ENCODE results near the gene AACS. TPM values are rescaled to one million over a fixed set of nuclear protein-coding genes. Genes with fewer than 3 reads are reported as not detected.
"Not testable (repeated sequence)": the region's sequence is repeated elsewhere in the genome, so short reads cannot be mapped to it uniquely, and the experiment has no call there.

Gene AACS
- total RNA-seq, 2 experiments from 2014 or later: 19.4 to 19.5 TPM

DNA sequence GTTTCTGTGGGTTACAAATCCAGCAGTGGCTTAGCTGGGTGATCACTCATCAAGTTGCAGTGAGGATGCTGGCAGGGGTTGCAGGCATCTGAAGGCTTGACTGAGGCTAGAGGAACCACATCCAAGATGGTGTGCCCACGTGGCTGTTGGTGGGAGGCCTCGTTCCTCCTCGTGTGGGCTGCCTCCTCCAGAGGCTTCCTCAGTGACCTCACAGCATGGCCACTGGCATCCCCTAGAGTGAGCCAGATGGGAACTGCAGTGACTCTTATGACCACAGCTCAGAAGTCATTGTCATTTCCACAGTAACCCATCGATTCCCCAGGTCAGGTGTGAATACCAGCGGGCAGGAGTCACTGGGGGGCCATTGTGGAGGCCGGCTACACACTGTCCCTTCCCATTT is 17.8 kb downstream of the AACS start:
- ChIA-PET CTCF (no interaction called here), POLR2A (no interaction called here)

DNA sequence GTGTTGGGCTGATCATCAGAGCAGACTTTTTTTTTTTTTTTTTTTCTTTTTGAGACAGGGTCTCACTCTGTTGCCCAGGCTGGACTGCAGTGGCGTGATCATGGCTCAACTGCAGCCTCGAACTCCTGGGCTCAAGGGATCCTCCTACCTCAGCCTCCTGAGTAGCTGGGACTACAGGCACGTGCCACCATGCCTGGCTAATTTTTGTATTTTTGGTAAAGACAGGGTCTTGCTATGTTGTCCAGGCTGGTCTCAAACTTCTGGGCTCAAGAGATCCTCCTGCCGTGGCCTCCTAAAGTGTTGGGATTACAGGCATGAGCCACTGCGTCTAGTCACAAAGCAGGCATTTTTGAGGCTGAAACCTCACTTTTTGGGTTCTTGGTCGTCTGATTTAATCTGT is 23.0 kb downstream of the AACS start:
- CTCF ChIA-PET: interaction anchor here (0.7 kb wide), 3 partner anchors 94 to 626 kb away, joined by 3 to 5 read pairs (median 3); no protein-coding TSS in a partner anchor
- POLR2A ChIA-PET: not testable (repeated sequence)

DNA sequence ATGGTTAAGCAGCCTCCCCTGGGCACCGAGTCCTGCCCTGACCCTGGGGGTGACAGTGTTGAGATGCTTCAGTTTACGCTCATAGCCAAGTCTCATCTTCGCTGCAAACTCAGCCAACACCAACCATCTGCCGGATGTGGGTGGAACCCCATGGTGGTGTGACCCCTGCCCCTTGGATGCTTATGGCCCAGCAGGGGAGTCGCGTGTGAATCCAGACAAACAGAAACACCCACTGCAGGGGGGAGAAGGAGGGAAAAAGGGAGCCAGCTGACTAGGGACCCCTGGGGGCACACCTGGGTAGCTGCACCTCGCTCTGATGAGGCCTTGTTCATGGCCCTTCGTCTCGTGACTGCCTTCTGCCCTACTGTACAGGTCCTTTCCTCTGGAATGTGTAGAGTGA is 23.8 kb downstream of the AACS start:
- ChIA-PET POLR2A (no interaction called here), CTCF (interaction anchor here (0.7 kb wide), 1 partner anchor 270 kb away, joined by 3 read pairs; no protein-coding TSS in a partner anchor)

DNA sequence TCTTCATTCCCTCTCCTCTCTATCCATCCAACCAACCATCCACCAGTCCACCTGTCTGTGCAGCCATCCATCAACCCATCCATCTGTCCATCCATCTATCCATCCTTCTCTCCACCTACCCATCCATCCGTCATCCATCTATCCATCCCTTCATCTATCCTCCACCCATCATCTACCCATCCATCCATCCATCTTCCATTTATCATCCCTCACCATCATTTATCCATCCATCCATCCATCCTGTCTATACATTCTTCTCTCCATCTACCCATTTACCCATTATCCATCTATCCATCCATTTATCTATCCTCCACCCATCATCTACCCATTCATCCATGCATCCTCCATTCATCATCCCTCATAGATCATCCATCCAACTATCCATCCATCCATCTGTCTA is 24.4 kb downstream of the AACS start:
- ChIA-PET CTCF (no interaction called here), POLR2A (no interaction called here)

DNA sequence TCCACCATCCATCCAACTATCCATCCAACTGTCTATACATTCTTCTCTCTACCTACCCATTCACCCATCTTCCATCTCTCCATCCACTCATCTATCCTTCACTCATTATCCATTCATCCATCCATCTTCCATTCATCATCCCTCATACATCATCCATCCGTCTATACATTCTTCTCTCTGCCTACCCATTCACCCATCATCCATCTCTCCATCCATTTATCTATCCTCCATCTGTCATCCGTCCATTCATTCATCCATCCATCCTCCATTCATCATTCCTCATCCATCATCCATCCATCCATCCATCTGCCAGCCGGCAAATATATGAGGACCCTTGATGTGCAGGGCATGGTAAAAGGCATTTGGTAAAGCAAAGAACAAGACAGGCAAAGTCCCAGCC is 25.2 kb downstream of the AACS start:
- ChIA-PET POLR2A (no interaction called here), CTCF (no interaction called here)

DNA sequence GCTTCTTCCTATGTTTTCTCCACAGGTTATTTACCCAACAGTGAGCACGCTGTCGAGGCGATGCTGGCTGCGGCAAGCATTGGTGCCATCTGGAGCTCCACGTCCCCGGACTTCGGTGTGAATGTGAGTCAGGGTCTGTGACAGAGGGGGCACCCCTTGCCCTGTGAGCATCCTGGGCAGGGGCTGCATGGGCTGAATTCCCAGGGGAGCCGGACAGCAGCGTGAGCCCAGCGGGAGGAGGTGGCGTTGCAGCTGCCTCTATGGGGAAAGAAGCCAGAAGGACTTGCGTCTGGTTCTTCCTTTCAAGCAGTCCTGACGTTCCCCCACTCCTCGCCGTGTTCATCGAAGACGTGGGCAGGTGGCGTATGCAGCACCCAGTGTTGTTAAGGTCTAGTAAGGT is 26.2 kb downstream of the AACS start:
- CTCF ChIA-PET: no interaction called here
- POLR2A ChIA-PET: no interaction called here

DNA sequence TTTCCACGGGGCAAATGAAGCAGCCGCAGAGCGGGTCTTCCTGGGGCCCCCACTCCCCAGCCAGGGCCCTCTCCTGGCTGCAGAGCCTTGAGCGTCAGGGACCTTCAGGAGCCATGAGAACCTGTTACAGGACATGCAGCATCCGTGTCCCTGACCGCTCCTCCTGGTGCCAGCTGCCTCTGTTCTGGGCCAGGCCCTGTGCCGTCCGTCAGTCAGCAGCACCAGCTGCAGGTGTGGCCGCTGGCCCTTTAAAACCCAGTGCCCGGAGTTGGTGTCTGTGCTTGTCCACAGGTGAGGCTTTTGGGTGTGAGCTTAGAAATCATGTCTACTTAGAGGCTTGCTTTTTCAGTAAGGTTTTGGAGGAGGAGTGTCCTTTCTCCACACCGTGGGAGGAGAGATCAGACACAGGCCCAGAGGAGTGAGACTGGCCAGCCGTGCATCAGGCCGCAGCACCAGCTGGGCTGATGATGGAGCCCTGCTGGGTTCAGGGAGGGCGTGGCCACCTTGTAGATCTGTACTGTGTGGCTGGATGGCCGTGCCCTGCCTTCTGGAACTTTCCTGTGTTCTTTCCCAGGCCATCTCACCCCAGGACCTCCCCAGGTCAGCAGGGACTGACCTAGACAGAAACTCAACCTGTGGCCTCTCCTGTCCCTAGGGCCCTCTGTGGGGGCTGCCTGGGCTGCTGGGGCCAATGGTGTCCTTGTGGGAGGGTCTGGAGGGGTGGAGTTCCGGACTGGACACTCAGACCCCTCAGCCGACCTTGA is 27.1 kb downstream of the AACS start:
- CTCF ChIA-PET: interaction anchor here (0.6 kb wide), 1 partner anchor 14 kb away, joined by 3 read pairs; no protein-coding TSS in a partner anchor

DNA sequence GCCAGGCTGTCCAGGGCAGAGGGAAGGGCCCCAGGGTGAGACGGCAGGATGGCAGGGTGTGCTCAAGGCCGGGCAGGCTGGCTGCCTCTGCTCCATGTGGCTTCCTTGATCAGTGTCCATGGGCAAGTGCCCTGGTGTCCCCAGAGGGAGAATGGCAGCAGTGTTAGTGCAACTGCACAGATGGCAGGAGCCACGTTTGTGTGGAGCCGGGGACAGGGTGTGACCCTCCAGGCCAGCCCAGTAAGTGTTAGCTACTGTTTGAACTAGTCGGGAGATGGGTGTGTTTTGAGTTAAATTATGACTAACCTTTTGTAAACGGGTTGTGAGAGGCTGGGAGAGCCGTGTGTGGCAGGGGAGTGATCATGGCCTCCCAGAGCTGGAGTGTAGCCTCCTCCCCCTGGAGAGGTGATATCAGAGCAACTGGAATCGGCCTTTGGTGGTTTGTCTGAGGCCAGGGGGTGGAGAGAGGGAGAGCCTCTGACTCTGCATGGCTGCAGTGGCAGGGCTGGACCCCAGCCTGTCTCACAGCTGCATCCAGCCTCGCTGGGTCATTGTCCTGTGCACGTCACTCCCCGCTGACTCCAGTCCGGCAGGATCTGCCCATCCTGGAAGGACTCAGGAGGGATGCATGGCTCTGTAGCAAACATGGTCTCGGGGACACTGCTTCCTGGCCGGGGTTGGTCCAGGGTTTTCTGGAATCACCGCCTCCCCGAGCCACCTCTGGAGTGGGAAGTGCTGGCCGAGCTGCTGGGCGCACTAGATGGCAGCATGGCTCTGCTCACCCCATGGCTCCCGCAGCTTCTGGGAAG is 27.8 kb downstream of the AACS start:
- CTCF ChIA-PET: no interaction called here
- POLR2A ChIA-PET: interaction anchor here (0.5 kb wide), 1 partner anchor 199 kb away, joined by 5 read pairs; no protein-coding TSS in a partner anchor

More for the DNA sequence above, 27.1 kb downstream of the AACS start:
- POLR2A ChIA-PET: no interaction called here

DNA sequence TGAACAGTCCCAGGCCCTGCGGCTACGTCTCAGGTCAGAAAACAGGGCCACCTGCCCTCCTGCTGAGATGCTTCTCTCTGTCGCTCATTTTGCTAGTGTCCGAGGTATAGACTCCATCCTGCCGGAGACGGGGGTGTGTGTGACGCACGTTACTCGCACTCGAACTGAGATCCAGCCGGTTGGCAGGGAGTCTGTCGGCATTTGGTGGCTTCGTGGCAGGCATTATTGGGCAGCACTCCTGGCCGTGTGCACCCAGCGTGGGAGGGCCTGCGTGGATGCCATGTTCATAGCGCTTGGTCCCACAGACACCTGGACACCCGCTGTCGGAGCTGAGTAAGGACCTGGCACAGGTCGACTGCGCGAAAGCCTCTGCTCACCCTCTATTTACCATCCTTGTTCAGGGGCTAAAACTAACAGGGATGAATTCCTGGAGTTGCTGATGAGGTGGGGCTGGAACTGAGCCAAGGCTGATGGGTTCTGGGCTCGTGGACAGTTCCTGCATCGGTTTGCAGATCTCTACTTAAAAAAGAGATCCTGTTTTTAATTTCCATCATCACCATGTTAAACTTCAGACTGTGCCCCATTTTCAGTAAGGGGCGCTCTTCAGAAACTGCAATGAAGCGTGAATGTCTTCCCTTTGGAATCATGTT is 28.6 kb downstream of the AACS start:
- CTCF ChIA-PET: no interaction called here
- POLR2A ChIA-PET: no interaction called here

DNA sequence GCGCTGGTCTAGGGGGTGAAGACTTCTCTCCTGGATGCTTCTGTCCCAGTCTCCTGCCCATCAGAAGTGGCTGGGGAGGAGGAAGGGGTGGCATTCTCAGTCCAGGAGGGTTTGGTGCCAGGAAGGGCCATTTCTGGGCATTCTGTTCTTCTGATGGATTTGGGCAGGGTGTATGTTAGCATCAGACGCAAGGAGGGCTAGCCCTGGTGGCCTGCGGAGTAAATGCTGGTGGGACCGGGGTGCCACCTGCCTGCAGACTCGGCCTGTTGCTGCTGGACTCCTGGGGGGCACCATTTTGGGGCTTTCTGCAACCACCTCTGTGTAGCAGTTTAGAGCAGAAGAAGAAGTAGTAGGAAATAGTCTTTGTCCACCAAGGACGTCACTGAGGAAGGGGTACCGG is 31.7 kb downstream of the AACS start:
- CTCF ChIA-PET: no interaction called here

DNA sequence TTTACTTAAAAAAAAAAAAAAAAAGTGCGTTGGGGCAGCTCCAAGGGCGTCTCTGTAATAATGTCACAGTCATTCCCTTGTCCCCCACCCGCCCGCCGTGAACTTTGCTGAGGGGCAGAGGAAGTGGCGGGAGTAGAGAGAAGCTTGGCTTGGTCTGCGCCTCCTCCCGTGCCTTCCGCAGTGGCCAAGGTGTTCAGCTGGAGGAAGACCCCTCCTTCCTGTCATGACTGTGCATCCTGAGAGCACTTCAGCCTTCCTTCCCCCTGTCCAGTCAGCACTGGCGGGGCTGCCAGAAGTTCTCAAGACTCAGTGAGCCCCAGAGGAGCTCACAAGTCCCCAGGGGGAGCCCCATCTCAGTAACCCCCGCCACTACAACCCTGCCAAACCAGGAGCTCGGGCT is 32.2 kb downstream of the AACS start:
- POLR2A ChIA-PET: no interaction called here
- CTCF ChIA-PET: no interaction called here

More for the DNA sequence above, 31.7 kb downstream of the AACS start:
- POLR2A ChIA-PET: no interaction called here

DNA sequence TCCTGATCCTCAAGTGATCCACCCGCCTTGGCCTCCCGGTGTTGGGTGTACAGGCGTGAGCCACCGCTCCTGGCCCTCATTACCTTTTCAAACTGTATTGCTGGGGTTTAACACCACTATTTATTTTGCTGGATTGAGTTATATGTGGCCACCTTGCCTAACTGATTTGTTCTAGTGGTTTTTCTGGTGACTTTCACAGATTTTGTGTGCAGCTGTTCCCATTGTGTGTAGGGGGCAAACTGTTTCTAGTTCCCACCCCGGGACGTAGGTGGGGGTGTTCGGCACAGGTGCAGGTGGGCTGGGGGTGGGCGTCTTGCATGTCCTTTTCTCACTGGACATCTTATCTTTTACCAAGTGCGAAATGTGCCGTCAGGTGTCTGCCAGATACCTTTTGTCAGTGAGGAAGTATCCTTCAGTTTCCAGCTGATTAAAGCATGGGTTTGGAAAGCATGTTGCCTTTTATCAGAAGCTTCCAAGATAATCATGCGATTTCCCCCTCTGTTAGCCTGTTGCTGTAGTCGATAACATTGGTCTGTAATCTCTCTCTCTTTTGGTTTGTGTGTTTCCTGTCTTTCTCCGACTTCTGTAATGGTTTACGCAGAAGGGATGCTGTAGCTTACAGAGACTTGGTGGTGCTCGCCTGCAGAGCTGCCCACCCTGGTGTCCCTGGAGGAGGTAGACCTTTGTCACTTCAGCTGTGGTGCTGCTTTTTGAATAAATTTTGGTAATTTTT is 33.6 kb downstream of the AACS start:
- CTCF ChIA-PET: interaction anchor here (1.0 kb wide), 1 partner anchor 87 kb away, joined by 3 read pairs; no protein-coding TSS in a partner anchor
- POLR2A ChIA-PET: no interaction called here

DNA sequence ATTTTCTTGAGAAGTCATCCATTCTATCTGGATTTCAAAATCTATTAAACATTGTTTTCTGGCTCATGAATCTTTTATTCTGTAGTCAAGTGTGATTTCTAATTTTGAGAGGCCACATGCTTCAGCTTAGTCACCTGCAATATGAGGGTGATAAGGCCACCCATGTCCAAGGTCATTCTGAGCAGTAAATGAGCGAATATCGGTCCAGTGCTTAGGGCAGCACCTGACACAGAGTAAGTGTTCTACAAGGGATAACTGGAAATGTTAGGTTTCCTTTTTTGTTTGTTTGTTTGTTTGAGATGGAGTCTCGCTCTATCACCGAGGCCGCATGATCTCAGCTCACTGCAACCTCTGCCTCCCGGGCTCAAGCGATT is 34.2 kb downstream of the AACS start:
- POLR2A ChIA-PET: no interaction called here

DNA sequence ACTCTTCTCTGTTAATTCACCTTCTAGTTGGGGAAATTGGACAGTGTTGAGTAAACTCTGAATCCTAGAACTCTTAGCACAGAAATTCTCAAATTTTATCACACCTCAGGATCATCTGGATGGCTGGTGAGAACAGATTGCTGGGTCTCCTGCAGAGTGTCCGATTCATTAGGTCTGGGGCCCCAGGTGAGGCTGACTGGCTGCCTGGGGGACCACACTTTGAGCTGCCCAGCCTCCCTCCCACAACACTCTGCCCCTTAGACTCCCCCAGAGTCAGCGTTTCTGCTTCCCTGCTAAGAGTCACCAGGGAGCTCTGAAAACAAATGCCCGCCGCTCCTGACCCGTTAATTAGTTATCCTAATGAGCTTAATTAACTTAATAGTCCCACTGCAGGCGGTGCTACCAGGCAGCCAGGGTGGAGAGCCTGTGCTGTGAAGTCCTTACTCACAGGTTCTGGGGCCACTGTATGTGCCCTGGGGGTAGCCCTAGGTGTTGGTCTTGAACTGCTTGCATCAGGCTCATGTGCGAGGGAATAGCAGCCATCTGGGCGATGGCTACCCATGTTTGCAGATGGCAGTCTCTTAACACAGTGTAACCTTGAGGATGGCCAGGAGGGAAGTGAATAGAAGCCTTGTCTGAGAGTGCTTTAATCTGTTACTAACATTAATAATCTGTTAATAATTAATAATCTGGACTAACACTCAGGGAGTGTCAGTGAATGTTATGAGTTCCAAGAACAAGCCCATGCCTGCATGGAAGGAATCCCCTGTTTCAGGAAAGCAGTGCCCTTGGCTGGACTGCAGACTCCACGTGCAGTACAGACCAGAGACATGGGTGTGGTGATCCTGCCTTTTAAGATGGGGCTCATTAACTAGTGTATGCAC is 35.6 kb downstream of the AACS start:
- CTCF ChIA-PET: no interaction called here
- POLR2A ChIA-PET: no interaction called here

More for the DNA sequence above, 34.2 kb downstream of the AACS start:
- CTCF ChIA-PET: interaction anchor here (0.5 kb wide), 1 partner anchor 1386 kb away, joined by 3 read pairs; no protein-coding TSS in a partner anchor

DNA sequence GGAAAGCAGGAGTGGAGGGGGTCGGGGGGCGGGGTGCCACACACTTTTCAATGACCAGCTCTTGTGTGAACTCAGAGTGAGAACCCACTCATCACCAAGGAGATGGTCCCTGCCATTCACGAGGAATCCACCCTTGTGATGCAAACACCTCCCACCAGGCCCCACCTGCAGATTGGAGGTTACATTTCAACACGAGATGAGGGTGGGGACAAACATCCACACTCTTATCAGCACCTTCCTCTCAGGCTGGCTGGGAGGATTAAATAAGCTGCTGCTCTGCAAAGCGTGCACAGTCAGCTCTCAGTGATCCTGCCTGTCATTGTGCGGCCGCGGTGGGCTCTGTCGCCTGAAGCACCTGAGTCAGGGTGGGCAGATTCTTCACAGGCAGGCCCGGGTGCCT is 39.7 kb downstream of the AACS start:
- CTCF ChIA-PET: no interaction called here
- POLR2A ChIA-PET: no interaction called here

DNA sequence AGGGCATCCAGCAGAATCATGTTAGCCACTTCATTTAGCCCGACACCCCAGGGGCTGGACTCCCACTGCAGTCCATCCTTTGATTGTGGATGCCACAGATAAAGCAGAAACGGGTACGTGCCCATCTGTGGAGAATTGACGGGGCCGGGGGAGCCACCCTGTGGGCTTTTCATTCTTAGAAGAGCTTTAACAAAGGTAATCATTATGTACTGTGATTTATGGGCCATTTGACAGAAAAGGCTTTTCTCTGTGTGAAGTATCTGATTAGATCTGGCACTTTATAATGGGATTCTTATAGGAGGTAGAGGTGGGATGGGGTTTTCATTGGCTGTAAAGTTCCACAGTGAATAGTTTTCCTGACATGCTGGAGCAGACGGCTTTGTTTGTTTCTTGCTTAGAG is 40.4 kb downstream of the AACS start:
- CTCF ChIA-PET: no interaction called here
- POLR2A ChIA-PET: no interaction called here

DNA sequence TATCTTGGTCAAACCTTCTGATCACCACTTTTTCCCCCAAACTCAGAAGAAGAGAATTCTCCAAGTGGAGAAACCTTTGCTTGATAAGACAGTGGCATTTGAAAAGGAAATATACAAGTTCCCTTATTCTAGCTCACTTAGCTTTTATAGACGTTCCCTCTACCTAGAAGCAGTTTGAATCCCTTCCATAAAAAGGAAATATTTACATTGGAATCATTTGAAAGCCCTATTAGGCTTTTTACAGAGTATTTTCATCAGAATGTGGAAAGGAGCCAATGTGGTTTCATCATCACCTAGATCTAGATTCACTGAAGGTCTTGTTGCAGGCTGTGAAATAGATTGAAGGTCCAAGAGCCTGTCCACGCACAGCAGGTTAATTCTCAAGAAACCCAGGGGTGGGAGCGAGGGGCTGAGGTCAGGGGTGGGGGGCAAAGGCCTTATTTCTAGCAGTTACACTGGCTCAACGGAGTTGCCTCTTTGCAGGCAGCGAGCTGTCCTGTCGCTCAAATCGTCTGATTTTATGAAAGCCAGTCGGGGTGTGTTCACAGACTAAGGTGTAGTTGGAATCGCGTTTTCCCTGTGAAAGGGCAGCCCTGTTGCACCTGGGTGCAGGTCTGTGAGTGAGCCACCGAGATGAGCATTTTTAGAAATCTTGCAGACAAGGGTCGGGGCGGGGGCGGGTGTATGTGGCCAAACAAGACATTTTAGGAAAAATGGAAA is 45.6 kb downstream of the AACS start:
- ChIA-PET POLR2A (no interaction called here), CTCF (no interaction called here)

DNA sequence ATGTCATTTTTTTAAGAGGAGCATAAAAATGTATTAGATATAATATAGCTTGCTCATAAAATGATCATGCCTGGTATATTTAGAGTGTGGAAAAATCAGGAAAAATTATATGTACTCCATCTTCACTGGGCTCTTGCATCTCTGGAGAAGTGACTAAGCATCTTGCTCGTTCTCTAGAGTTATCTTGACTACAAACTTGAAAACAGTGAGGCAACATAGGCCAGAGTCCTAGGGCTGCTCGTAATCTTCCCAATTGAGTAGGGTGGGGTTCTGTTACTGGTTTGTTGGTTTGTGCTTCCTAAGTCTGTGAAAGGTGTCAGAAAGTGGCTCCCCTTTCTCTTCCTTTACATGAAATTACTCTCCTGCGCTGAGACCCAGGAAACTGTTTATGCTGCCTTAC is 46.2 kb downstream of the AACS start:
- ChIA-PET CTCF (no interaction called here), POLR2A (no interaction called here)

DNA sequence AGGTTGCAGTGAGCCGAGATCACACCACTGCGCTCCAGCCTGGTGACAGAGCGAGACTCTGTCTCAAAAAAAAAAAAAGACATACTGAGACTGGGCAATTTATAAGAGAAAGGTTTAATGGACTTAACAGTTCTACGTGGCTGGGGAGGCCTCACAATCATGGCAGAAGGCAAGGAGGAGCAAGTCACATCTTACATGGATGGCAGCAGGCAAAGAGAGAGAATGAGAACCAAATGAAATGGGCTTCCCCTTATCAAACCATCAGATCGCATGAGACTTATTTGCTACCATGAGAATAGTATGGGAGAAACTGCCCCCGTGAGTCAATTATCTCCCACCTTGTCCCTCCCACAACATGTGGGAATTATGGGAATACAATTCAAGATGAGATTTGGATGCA is 47.4 kb downstream of the AACS start:
- POLR2A ChIA-PET: not testable (repeated sequence)

More for the DNA sequence above, 47.4 kb downstream of the AACS start:
- CTCF ChIA-PET: not testable (repeated sequence)

Data from activated CD8-positive, alpha-beta memory T cell treated with anti-CD3 and anti-CD28 coated beads for 36 hours (primary cell).